Esophagus squamous epithelium (tissue), 5 donors: ENCODE data around the gene ASIC2. TPM values are rescaled to one million over a fixed set of nuclear protein-coding genes. Genes with fewer than 3 reads are reported as not detected.

Experiments
- DNase-seq: peaks from one replicate; lab custom pipeline; 2025; lab: John Stamatoyannopoulos, UW
- H3K27ac ChIP-seq, 4 donors: fragments of 200-600 bp; sonication (generic); one replicate each; pipeline ENCODE4 v1.5.1; 2016 to 2019; ENCODE audit warnings: mild to moderate bottlenecking in 1 of 4
- H3K27me3 ChIP-seq, 4 donors: fragments of 200-600 bp; sonication (generic); 1 replicate in 3 of 4; 2 replicates in 1 of 4; pipeline versions ENCODE4 v1.5.1 to v1.6.0; 2017 to 2021; ENCODE audit warnings: antibody characterized with exemption in 1 of 4
- H3K36me3 ChIP-seq, 3 donors: fragments of 200-600 bp; sonication (generic); one replicate each; pipeline ENCODE4 v1.5.1; 2016 to 2019
- H3K4me1 ChIP-seq, 3 donors: fragments of 200-600 bp; sonication (generic); one replicate each; pipeline ENCODE4 v1.5.1; 2017 to 2019
- H3K4me3 ChIP-seq, 4 donors: fragments of 200-600 bp; sonication (generic); 1 replicate in 3 of 4; 2 replicates in 1 of 4; pipeline ENCODE4 v1.5.1; 2016 to 2019; ENCODE audit warnings: mild to moderate bottlenecking in 2 of 4, moderate library complexity in 1 of 4
- H3K9me3 ChIP-seq, 3 donors: fragments of 200-600 bp; sonication (generic); one replicate each; pipeline ENCODE4 v1.5.1; 2016 to 2019
- POLR2A ChIP-seq, 4 donors: fragments of 450-650 bp; IDR thresholded peaks; one replicate each; pipeline ENCODE4 v1.6.1; 2017; ENCODE audit warnings: antibody characterized with exemption in 4 of 4, mild to moderate bottlenecking in 4 of 4, moderate library complexity in 3 of 4
- WGBS, 2 donors: methylation state at CpG; one replicate each; pipeline ENCODE4 v1.1.5; 2018; 5-methylcytosine and 5-hydroxymethylcytosine counted together
- intact Hi-C: fragments of 100-400 bp; cut with DNase I; formaldehyde crosslinking; loops from one replicate; pipeline ENCODE4 v1.15.0; 2022
- total RNA-seq, 4 donors: library from RNA; depleted of rRNA; stranded (reverse); fragments of >200 nt; gene quantifications; one replicate each; pipeline ENCODE4 v1.1.0, GENCODE V29; 2016
- TF ChIP-seq, protein P1 (sequence below), 6 experiments: fragments of 450-650 bp in 4 of 6; fragments of 200-600 bp in 2 of 6; sonication (generic) in 2 of 6; IDR thresholded peaks; one replicate each; pipeline ENCODE4 v1.5.1; 2016 to 2019; ENCODE audit warnings: antibody characterized with exemption in 6 of 6, mild to moderate bottlenecking in 4 of 6, moderate library complexity in 4 of 6
- donor health status: DM: yes; HTN: yes; CAD: no.

ASIC2 gene
- total RNA-seq, 4 donors from 2014 or later = 0.29 TPM; not detected in 3

DNA sequence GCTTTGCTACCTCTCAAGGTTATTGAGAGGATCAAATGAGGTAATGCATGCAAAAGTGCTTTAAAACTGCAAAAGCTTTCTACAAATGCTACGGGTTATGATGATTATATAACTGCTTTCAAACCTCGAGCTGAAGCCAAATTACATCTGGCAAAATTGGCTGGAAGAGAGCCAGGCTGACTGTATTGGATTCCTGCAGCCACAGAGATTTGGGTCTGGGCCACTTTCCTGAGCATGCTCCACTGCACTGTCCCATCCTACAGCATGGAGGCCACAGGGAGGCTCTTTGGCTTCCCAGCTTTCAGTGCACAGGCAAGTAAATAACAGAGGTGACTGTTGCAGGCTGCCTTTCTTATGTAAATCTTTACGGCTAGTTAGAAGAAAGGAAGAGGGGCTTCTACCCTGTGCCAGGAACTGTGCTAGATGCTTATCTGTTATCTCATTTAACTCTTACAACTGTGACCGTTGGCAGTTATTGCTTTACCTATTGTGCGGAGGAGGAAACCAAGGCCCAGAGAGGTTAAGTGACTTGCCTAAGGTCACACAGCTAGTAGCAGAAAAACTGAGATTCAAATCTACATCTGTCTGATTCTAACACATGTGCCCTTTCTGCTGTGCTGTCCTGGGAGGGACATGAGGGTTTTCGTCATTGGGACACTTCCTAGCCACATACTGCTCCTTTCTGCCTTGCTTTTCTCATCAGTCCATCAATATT, 179.7 kb downstream of the ASIC2 start:
- TF ChIP-seq POLR2A (IDR thresholded peaks at IDR 0.05) = no peak
- TF ChIP-seq, protein P1, sequence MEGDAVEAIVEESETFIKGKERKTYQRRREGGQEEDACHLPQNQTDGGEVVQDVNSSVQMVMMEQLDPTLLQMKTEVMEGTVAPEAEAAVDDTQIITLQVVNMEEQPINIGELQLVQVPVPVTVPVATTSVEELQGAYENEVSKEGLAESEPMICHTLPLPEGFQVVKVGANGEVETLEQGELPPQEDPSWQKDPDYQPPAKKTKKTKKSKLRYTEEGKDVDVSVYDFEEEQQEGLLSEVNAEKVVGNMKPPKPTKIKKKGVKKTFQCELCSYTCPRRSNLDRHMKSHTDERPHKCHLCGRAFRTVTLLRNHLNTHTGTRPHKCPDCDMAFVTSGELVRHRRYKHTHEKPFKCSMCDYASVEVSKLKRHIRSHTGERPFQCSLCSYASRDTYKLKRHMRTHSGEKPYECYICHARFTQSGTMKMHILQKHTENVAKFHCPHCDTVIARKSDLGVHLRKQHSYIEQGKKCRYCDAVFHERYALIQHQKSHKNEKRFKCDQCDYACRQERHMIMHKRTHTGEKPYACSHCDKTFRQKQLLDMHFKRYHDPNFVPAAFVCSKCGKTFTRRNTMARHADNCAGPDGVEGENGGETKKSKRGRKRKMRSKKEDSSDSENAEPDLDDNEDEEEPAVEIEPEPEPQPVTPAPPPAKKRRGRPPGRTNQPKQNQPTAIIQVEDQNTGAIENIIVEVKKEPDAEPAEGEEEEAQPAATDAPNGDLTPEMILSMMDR (IDR thresholded peaks at IDR 0.05) = no peak
- no peak overlapping the region for H3K4me3 ChIP-seq
- H3K27ac ChIP-seq = no peak overlapping the region
- DNase-seq = no peak
- H3K4me1 ChIP-seq = peaks cover 0 to 35% (median 10%) of the 10 kb centered on the region in 3 donors
- H3K9me3 ChIP-seq = no peaks in the 10 kb centered on the region
- WGBS, 2 donors = 47% methylated on average over 6 of the region's 6 CpGs
- H3K36me3 ChIP-seq = no peaks in the 10 kb centered on the region
- H3K27me3 ChIP-seq = peaks cover 0 to 17% (median 0%) of the 10 kb centered on the region in 4 donors
- intact Hi-C loops = no loop called here

DNA sequence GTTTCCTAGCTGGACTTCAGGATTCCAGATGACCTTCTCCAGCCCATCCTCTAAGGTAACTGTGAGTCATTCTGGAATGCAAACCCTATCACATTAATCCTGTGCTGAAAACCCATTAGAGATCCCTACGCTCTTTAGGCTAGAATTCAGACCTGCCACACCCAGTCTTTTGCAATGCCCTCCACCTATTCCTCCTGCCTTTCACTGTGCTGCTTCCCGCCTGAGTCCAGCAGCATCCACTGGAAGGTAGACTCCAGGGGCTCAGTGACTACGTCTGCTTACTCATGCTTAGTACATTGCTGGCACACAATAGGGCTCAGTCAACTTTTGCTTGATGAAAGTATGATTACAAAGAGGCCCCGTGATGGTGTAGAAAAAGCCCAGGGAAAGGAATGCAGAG, 180.3 kb downstream of the ASIC2 start:
- no peak overlapping the region for H3K4me3 ChIP-seq
- intact Hi-C loops = no loop called here
- TF ChIP-seq POLR2A (IDR thresholded peaks at IDR 0.05) = no peak
- TF ChIP-seq, protein P1 (IDR thresholded peaks at IDR 0.05) = no peak
- WGBS, 2 donors = 24 to 30% methylated on average over 3 to 4 of the region's 4 CpGs
- no peak overlapping the region for H3K27ac ChIP-seq
- no peak for DNase-seq
- no peaks in the 10 kb centered on the region for H3K36me3 ChIP-seq
- H3K9me3 ChIP-seq = no peaks in the 10 kb centered on the region
- peaks cover 0 to 14% (median 0%) of the 10 kb centered on the region in 4 donors for H3K27me3 ChIP-seq
- peaks cover 0 to 35% (median 10%) of the 10 kb centered on the region in 3 donors for H3K4me1 ChIP-seq

DNA sequence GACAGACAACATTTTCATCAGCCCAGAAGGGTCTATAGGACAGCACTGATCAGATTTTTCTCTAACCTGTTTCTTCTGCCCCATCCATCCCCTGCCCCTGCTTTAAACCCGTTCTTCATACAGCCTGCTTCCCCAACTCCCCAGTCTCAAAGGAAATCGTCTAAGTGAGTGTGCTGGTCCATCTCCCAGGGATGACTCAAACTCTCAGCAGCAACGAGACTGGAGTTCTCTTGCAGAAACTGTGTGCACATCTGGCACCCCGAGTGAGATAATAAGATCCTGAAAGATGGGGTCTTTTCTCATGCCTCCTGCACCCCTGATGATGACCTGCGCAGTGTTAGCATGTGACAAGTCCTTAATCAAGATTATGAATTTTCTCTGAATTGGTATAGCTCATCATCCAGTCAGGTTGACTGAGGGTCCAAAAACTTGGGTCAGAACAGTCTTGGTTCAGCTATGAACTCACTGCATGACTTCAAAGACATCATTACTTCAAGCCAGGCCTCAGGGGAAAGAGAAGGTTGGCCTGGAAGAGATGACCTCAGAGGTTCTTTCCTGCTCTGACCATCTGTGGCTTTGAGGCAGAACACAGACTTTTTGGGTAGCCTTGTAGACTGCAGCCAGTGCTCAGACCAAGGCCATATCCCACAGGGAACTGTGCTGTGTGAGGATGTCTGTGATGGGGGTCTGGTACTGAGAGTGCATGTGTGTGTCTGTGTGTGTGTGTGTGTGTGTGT, 183.6 kb downstream of the ASIC2 start:
- H3K9me3 ChIP-seq = no peaks in the 10 kb centered on the region
- no peak overlapping the region for H3K4me3 ChIP-seq
- intact Hi-C loops = no loop called here
- TF ChIP-seq, protein P1 (IDR thresholded peaks at IDR 0.05) = no peak
- no peak for TF ChIP-seq POLR2A (IDR thresholded peaks at IDR 0.05)
- H3K27ac ChIP-seq = no peak overlapping the region
- WGBS, 2 donors = 58 to 70% methylated on average over 5 of the region's 5 CpGs
- no peaks in the 10 kb centered on the region for H3K36me3 ChIP-seq
- no peak for DNase-seq
- peaks cover 0 to 4% (median 0%) of the 10 kb centered on the region in 4 donors for H3K27me3 ChIP-seq
- peaks cover 0 to 16% (median 10%) of the 10 kb centered on the region in 3 donors for H3K4me1 ChIP-seq

DNA sequence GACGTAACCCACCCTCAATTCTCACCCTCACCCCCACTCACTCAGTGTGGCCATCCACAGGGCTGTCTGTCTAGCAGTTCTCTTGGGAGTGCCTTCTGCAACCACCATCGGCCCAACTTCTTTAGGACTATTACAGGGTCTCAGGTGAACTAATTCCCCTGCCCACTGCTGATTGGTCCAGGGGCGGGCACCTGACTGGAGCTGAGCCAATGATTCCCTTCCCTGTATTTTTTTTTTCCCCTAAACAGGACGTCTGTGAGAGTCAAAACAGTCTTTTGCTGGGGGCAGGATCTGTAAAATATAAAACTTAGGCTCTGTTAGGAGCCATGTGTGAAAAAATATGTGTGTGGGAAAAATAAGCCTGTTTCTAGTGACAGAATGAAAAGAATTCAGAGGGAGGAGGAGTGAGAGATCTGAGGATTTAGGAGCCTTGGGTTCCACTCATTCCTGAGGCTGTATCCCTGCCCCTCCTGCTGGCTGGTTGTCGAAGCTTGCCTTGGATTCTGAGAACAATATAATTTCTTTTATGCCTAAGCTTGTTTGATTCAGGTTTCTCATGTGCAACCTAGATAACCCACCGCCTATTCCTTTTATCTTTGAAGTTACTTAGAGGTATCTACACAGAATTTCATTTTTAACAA, 186.4 kb downstream of the ASIC2 start:
- no peaks in the 10 kb centered on the region for H3K36me3 ChIP-seq
- no peak overlapping the region for H3K4me3 ChIP-seq
- no peaks in the 10 kb centered on the region for H3K27me3 ChIP-seq
- H3K27ac ChIP-seq = no peak overlapping the region
- WGBS, 2 donors = 41 to 53% methylated on average over 5 to 6 of the region's 6 CpGs
- TF ChIP-seq POLR2A (IDR thresholded peaks at IDR 0.05) = no peak
- TF ChIP-seq, protein P1 (IDR thresholded peaks at IDR 0.05) = no peak
- no peaks in the 10 kb centered on the region for H3K4me1 ChIP-seq
- H3K9me3 ChIP-seq = no peaks in the 10 kb centered on the region
- intact Hi-C loops = no loop called here
- no peak for DNase-seq

DNA sequence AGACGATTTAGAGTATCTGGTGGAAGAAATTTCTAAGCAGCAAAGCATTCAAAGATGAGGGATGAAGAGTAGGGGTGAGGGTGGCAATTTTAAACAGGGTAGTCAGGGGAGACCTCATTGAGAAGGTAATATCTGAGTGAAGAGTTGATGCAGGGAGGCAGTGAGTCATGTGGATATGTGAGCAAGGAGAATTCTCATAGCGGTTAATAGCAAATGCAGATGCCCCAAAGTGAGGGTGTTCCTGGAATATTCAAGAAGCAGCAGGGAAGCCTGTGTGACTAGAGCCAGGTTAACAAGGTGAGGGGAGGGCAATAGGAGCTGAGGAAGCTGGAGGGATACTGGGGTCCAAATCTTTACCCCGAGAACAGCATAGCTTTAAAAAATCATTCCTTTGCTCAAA, 187.2 kb downstream of the ASIC2 start:
- no peak for DNase-seq
- Histone ChIP-seq H3K27me3 (no peaks in the 10 kb centered on the region), H3K4me3 (no peak overlapping the region), H3K36me3 (no peaks in the 10 kb centered on the region), H3K9me3 (no peaks in the 10 kb centered on the region), H3K4me1 (no peaks in the 10 kb centered on the region), H3K27ac (no peak overlapping the region)
- intact Hi-C loops = no loop called here
- no peak for TF ChIP-seq POLR2A (IDR thresholded peaks at IDR 0.05)
- TF ChIP-seq, protein P1 (IDR thresholded peaks at IDR 0.05) = no peak
- 49 to 74% methylated on average over 3 of the region's 3 CpGs for WGBS, 2 donors
